Erythroblast (primary cell): ENCODE data around the gene NADK.
"Not testable (repeated sequence)": the region's sequence is repeated elsewhere in the genome, so short reads cannot be mapped to it uniquely, and the experiment has no call there.

Experiments used
- DNase-seq, 2 experiments: peaks; one replicate each; lab custom pipeline; 2025; lab: John Stamatoyannopoulos, UW
- GATA1 ChIP-seq: IDR thresholded peaks from 2 replicates; pipeline ENCODE4 v1.6.1; 2011; ENCODE audit warnings: low read depth, mild to moderate bottlenecking, control low read depth, low read length, moderate library complexity
- POLR2A ChIP-seq: IDR thresholded peaks from 2 replicates; pipeline ENCODE4 v1.6.1; 2011; ENCODE audit warnings: mild to moderate bottlenecking, low read length

Gene NADK

DNA sequence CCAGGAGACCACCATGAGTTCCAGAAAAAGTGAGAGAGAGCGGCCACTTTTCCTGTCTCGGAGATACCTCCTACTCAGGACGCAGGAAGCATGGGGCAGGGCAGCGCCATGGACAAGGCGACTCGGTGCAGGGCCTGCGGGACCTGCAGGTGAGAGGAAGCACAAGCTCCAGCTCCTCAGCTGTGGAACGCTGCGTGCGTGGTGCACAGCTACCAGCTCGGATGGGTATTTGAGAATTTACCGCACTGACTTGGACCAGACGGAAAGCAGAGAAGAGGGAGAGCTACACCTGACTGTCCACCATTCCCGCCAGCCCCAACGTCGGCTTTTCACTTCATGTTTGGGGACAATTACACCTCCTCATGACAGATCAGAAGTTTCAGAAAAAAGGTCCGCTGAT is 45.9 kb downstream of the NADK start:
- DNase-seq, result no peak
- TF ChIP-seq GATA1 (no peak), POLR2A (no peak)

DNA sequence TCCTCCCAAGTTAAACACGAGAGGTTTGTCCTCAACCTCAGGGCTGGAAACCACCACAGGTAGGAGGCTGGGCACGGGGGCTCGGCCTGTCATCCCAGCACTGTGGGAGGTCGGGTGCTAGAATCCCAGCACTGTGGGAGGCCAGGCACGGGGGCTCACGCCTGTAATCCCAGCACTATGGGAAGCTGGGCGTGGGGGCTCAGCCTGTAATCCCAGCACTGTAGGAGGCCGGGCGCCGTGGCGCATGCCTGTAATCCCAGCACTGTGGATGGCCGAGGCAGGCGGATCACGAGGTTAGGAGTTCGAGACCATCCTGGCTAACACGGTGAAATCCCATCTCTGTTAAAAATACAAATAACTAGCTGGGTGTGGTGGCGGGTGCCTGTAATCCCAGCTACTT is 47.4 kb downstream of the NADK start:
- no peak for DNase-seq
- no peak for TF ChIP-seq POLR2A
- TF ChIP-seq GATA1, result no peak

DNA sequence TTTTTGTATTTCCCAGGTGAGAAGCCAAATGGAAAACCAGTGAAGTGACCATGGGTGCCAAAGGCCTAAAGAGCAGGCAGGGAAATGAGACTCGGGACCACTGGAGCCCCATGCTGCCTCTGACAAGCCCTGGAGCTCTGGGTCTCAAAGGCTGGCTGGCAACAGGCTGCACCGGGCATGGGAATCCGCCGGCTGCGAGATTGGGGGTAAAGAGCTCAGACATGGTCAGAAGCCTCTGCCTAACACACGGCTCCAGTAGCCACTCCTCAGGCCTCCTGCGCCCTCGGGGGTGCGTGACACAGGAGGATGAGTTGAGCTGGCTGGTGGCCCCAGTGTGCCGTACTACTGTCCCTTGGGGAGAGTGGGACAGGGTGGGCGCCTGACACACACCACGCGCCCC is 48.0 kb downstream of the NADK start:
- DNase-seq, result not testable (repeated sequence)

DNA sequence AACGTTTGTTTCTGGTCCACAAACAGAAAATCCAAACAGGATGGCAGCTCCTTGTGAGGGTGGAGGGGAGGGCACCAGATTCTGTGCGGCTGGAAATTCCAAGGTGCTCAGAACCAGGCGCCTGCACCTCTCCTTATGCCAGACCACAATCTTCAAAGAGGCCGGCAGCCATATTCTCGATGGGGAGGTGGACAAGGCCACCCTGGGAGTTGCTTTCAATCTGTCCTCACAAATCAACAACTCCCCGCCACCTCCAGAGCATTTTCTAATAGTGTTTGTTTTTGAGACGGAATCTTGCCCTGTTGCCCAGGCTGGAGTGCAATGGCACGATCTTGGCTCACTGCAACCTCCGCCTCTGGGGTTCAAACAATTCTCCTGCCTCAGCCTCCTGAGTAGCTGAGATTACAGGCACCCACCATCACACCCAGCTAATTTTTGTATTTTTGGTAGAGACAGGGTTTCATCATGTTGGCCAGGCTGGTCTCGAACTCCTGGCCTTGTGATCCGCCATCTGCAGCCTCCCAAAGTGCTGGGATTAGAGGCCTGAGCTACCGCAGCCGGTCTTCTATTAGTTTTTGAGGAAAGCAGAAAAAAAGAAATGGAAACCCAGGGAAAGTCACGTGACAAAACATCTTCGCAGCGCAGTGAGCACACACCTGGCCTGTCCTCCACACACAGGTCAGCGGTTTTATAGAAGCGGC is 49.0 kb downstream of the NADK start:
- DNase-seq, result not testable (repeated sequence)

DNA sequence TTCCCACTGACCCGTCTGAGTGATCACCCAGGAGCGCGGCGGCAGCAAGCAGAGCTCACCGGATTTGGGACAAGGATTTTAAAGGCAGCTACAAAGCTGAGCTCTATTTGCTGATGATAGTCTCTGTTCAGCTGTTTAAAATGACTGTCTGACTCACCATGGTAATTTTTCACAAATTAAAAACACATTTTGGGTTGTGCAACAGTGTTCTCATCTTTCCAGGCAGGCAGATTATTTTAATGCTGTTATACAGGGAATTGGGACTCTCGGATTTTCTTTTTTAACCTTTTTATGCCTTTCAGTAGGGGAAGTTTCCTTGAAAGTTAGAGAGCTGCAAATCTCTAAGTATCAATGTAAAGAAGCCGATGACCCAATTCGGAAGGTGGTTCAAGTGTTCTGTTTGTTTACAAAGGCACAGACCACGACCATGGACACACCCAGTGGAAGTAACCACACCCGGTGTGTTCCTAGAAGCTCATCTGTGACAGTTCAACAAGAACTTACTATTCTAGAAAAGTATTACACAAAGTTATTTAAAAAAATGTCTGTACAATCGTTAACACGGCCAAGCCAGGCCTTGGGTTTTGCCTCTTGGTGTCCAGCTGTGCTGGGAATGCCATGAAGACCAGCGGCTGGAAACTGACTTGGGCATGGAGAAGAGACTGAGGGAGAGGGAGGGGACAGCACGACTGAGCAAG is 49.8 kb downstream of the NADK start:
- peak; percentile 37 for TF ChIP-seq POLR2A
- peak; percentile 75 to 79 for DNase-seq

DNA sequence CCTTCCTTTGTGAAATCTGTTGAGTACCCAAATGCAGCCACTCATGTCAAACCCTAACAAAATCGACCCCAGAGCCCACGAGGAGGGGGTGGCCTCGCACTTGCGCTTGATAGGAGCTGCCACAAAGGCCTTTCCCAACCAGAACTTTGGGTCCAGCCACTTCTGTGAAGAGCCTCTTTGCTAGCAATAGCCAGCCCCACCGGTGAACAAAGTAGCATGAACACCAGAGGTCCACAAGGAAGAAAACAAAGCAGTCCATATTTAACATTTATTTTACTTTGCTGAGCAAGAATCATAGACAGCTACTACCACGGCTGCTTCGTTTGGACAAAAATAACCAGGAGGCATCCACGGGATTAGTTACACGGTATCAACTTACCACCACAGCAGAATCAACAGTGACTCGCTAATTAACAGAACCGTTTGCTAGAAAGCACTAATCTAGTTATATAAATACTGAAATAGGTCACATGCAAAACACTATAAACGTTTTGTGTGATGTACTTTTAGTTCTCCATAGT is 51.1 kb downstream of the NADK start:
- DNase-seq, result not testable (repeated sequence)

DNA sequence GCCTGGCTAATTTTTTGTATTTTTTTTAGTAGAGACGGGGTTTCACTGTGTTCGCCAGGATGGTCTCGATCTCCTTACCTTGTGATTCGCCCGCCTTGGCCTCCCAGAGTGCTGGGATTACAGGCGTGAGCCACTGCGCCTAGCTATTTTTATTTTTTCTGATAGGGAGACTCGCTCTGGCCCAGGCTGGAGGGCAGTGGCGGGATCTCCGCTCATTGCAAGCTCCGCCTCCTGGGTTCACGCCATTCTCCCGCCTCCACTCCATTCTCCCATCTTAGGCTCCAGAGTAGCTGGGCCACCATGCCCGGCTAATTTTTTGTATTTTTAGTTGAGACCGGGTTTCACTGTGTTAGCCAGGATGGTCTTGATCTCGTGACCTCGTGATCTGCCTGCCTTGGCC is 52.2 kb downstream of the NADK start:
- not testable (repeated sequence) for DNase-seq

DNA sequence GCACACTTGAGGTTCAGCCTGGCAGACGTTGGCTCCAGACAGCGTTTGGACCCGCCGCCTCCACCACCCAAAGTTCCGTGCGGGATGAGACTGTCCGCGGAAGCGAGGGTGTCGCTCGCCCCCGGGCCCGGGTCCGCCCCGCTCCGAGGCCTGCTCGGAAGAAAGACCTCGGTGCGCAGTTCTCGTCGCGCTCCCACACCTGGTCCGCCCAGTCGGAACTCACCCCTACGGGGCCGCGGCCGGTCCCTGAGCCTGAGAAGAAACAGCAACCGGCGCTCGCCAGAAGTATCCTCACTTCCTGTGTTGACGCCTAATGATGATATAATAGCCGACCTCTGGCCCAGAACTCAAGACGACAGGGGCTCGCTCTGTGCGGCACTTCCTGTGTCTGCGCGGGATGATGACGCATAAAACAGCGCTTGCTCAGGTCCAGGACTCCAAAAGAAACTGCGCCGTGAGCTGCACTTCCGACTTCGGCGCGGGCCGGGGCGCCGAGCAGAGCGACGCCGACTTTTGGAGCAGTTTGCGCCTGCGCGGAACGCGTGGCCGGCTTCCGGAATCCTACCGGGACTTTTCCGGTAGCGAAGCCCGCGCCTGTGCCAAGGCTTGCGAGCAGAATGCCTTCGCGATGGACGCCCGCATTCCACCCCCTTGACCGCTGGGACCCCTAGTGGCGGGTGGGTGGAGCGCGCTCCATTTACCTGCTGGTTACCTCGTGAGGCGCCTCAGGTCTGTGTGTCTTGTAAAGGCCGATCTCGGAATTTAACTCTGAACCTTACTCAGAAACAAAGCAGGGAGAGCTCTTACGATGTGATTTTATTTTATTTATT is 54.0 kb downstream of the NADK start, which contains the start of gene CDK11A:
Gene CDK11A, minus strand, starts transcription at position 323 of the 830 bp plus-strand sequence. CDS start 1,539 bp downstream, outside the sequence.
- peak; percentile 68 for TF ChIP-seq POLR2A
- DNase-seq, result peak; percentile 100

DNA sequence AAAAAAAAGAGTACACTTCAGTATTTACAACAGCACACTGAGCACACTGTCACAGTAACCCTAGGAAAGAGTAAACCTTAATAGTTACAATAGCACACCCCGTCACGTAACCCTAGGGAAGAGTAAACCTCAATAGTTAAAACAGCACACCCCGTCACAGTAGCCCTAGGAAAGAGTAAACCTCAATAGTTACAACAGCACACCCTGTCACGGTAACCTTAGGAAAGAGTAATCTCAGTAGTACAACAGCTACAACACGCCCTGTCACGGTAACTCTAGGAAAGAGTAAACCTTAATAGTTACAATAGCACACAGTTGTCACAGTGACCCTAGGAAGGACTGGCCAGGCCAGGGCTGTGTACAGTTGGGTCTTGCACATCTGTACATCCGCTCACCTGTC is 57.1 kb downstream of the NADK start:
- DNase-seq, result no peak
- no peak for TF ChIP-seq POLR2A
- no peak for TF ChIP-seq GATA1

DNA sequence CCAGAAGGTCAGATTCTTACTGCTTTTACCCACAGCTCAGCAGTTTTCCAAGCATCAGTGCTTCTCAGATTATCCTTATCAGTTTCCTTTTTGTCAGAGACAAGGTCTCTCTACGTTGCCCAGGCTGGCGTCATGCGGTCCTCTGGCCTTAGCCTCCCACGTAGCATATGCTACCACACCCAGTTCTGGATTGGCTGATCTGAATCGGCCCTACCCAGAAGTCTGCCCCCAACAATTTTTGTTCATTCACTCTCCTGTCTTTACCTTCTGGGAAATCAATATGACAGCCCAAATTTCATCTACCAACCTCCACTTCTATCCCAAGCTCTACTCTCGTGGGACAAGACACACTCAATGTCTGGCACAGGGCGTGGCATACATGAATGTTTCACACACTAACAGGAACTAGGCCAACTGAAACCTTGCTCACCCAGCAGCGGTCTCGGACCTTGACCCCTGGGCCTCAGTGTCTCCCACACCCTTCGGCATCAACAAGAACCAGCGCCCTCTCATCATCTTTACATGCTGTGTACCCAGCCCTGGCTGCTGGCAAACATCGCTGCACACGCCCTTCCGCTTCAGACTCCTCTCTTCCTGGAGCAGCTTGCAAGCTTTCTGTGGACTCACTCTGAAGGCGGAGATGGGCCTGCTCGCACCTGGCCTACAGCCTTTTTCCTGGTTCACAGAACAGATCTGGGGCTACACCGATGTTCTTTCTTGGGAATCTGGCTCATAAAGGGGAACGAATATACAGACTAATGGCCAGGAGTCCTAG is 63.0 kb downstream of the NADK start:
- peak; percentile 88 to 91 for DNase-seq
- peak; percentile 57 for TF ChIP-seq POLR2A

DNA sequence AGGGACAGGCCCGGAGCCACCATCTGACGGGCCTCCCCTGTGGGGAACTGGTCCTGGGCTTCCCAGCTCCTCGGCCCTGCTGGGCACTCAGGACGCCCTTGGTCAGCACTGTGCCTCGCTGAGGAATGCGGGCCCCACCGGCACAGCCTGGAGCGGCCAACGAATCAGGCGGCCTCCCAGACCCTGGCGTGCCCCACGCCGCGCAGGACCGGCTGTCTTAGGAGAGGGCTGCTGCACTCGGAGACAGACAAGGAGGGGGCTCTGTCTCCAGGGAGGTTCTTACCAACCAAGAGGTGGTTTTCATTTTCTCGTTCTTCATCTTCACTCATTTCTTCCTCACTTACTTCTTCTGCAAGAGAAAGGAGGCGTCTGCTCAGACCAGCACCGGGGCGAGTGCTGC is 70.4 kb downstream of the NADK start:
- not testable (repeated sequence) for DNase-seq

DNA sequence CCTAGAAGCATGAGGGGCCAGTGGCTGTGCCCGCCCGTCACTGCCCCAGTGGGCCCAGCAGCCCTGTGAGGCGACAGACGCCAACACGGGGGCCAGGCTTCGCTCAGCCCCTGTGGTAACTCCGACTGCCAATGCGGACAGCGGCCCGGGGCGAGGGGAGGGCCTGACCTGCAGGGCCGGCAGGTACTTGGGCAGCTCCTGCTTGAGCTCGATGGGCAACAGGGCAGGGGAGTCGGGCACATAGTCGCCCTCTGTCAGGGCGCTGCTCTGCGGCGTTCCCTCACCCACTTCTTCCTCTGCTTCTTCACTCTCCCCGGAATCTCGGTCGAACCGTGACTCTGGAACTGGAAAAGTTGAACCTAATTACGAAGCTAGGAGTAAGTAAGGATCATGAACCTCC is 71.0 kb downstream of the NADK start:
- not testable (repeated sequence) for DNase-seq

DNA sequence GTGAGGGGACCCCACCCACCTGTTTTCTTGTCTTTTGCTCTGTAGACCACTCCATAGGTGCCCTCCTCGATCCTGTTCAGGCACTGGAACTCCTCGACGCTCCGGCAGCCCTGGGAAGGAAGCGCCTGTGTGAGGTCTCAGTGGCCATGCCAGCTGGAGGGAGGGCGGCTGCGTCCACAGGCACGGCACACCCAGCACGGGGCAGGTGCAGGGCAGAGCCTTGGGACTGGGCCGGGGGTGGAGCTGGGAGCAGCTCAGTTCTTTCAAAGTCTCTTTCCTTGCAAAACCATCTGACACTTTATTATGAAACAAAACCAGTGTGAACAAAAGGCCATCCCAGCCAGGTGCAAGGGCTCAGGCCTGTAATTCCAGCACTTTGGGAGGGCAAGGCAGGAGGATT is 72.6 kb downstream of the NADK start:
- DNase-seq, result not testable (repeated sequence)

DNA sequence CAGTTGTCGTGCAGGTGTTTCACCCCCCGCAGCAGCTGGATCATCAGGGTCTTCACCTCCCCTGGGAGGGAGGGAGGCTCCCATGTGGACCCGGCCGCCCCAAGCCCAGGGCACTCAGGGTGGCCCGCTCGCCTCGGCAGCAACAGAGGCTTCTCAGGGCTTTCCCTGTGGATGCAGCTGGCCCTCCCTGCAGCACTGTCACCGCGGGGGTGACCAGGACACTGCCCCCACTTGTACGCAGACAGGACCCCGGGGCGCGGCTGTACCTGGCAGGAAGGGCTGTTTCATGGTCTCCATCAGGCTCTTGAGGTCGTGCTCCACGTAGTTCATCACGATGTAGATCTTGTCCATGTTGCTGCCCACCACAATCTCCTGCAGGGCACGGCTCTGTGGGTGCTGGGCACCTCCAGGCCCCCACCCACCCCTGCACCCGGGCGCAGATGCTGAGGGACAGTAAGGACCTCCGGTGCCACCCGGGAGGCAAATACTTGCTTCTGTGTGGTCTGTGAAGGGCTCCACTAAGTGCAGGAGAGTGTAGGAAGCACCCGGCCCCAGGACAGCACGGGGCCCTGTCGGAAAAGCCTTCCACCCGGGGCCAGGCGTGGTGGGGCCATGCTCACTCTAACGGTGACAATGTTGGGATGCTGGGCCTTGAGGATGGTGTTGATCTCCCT is 73.8 kb downstream of the NADK start:
- not testable (repeated sequence) for DNase-seq
